Body of pancreas (tissue), 4 donors: Measurements from ENCODE around the gene RMI2.

Experiments
- POLR2A ChIP-seq, 3 donors: fragments of 450-650 bp; IDR thresholded peaks; one replicate each; pipeline ENCODE4 v1.6.1; 2016; ENCODE audit warnings: antibody characterized with exemption in 3 of 3, mild to moderate bottlenecking in 2 of 3
- TF ChIP-seq, protein P1 (sequence below), 7 experiments: fragments of 450-650 bp in 4 of 7; fragments of 200-600 bp in 3 of 7; sonication (generic) in 3 of 7; IDR thresholded peaks; one replicate each; pipeline ENCODE4 v1.5.1; 2016 to 2019; ENCODE audit warnings: antibody characterized with exemption in 7 of 7

DNA sequence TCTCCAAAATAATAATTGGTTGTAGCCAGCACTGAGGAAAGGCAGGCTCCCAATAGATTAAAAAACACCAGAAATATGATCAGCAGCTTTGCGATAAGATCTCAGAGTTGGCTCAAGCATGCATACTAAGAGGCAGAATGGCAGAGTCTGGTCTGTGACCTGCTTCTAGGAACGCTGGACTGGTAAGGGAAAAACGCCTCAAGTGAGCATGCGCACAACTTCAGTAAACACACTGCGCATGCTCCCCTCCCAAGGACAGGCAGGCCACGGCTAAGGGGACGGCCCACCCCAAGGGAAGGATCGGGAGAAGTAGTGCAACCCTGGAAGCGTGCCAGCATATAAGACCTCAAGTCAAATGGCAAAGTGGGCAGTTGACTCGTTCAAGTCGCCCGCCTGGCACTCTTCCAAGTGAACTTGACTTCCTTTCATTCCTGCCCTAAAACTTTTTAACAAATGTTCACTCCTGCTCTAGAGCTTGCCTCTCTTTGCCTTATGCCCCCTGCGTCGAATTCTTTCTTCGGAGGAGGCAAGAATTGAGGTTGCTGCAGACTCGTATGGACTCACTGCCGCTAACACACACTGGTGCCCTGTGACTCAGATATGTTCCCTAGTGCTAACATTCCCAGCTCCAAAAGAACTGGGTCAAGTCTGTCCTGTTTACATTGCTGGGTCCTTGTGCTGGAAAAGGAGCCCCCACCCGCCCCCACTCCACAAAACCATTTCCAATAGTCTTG, 41.7 kb upstream of the RMI2 start:
- TF ChIP-seq, protein P1, sequence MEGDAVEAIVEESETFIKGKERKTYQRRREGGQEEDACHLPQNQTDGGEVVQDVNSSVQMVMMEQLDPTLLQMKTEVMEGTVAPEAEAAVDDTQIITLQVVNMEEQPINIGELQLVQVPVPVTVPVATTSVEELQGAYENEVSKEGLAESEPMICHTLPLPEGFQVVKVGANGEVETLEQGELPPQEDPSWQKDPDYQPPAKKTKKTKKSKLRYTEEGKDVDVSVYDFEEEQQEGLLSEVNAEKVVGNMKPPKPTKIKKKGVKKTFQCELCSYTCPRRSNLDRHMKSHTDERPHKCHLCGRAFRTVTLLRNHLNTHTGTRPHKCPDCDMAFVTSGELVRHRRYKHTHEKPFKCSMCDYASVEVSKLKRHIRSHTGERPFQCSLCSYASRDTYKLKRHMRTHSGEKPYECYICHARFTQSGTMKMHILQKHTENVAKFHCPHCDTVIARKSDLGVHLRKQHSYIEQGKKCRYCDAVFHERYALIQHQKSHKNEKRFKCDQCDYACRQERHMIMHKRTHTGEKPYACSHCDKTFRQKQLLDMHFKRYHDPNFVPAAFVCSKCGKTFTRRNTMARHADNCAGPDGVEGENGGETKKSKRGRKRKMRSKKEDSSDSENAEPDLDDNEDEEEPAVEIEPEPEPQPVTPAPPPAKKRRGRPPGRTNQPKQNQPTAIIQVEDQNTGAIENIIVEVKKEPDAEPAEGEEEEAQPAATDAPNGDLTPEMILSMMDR (IDR thresholded peaks at IDR 0.05) = no peak
- TF ChIP-seq POLR2A (IDR thresholded peaks at IDR 0.05) = no peak
